ENCODE data around the gene LRRC8D. TPM values are rescaled to one million over a fixed set of nuclear protein-coding genes. Genes with fewer than 3 reads are reported as not detected.

Gene LRRC8D
- total RNA-seq, 1 experiment from 2014 or later: 15.0 TPM

- Histone ChIP-seq H3K27ac (ENCODE audit: low read depth, low read length) (no peak overlapping the region), H2AFZ (ENCODE audit: low read depth, low read length, poor library complexity, severe bottlenecking) (no peak overlapping the region), H3K4me1 (ENCODE audit: control insufficient read depth in 1 of 2, insufficient read depth in 2 of 2, low read length in 2 of 2) (no peaks in the 10 kb centered on the region), H3K9me2 (ENCODE audit: insufficient read depth) (no peaks in the 10 kb centered on the region), H3K4me3 (replicated peaks in 1 of 2; ENCODE audit: low read depth in 1 of 2, low read length in 2 of 2) (no peak overlapping the region), H3K9ac (ENCODE audit: low read length) (no peak overlapping the region), H3K79me2 (ENCODE audit: insufficient read depth, low read length) (no peaks in the 10 kb centered on the region), H3K27me3 (ENCODE audit: insufficient read depth, low read length) (no peaks in the 10 kb centered on the region), H3K36me3 (ENCODE audit: control insufficient read depth in 1 of 2, insufficient read depth in 2 of 2, low read length in 2 of 2) (peaks cover 0 to 9% of the 10 kb centered on the region in 2 experiments; a peak in 1 of 4 replicates), H3K4me2 (ENCODE audit: low read length) (no peak overlapping the region), H4K20me1 (ENCODE audit: insufficient read depth) (no peaks in the 10 kb centered on the region), H3K9me3 (ENCODE audit: control insufficient read depth in 1 of 2, insufficient read depth in 1 of 2, low read depth in 1 of 2, low read length in 2 of 2) (peaks cover 0 to 8% of the 10 kb centered on the region in 2 experiments; a peak in 1 of 4 replicates)
- no peak for ATAC-seq
- CTCF ChIA-PET: no interaction called here
- BruUV-seq (replicated peaks): no TSS peak
- POLR2A ChIA-PET: no interaction called here
- no peak for DNase-seq (ENCODE audit: low read depth, low spot score)
- TF ChIP-seq POLR2AphosphoS5 (IDR thresholded peaks at IDR 0.05; ENCODE audit: low read depth, low read length) (no peak), EGR1 (IDR thresholded peaks at IDR 0.05; ENCODE audit: low read depth) (no peak), ZFX (IDR thresholded peaks at IDR 0.05) (no peak), SP1 (IDR thresholded peaks at IDR 0.05; ENCODE audit: low read depth) (no peak), EZH2 (IDR thresholded peaks at IDR 0.05) (no peak), REST (IDR thresholded peaks at IDR 0.05; ENCODE audit: low read depth) (no peak), CEBPB (IDR thresholded peaks at IDR 0.05; ENCODE audit: low read depth) (no peak), RAD21 (IDR thresholded peaks at IDR 0.05; ENCODE audit: low read depth) (no peak)
- intact Hi-C loops (cut with micrococcal nuclease): no loop called here
- RAD21 ChIA-PET (ENCODE audit: low non-redundant PET in 1 of 2, low total read pairs in 2 of 2, uncharacterized antibody in 2 of 2, unreplicated experiment in 2 of 2): no interaction called here
Observed at GRCh38 chr1:89927049-89927448, 106.2 kb downstream of the LRRC8D start.

- Histone ChIP-seq H2AFZ (ENCODE audit: low read depth, low read length, poor library complexity, severe bottlenecking) (no peak overlapping the region), H3K36me3 (ENCODE audit: control insufficient read depth in 1 of 2, insufficient read depth in 2 of 2, low read length in 2 of 2) (peaks cover 0 to 9% of the 10 kb centered on the region in 2 experiments; a peak in 1 of 4 replicates), H3K9ac (ENCODE audit: low read length) (no peak overlapping the region), H4K20me1 (ENCODE audit: insufficient read depth) (no peaks in the 10 kb centered on the region), H3K9me3 (ENCODE audit: control insufficient read depth in 1 of 2, insufficient read depth in 1 of 2, low read depth in 1 of 2, low read length in 2 of 2) (peaks cover 0 to 8% of the 10 kb centered on the region in 2 experiments; a peak in 1 of 4 replicates), H3K79me2 (ENCODE audit: insufficient read depth, low read length) (no peaks in the 10 kb centered on the region), H3K27ac (ENCODE audit: low read depth, low read length) (no peak overlapping the region), H3K9me2 (ENCODE audit: insufficient read depth) (no peaks in the 10 kb centered on the region), H3K4me1 (ENCODE audit: control insufficient read depth in 1 of 2, insufficient read depth in 2 of 2, low read length in 2 of 2) (no peaks in the 10 kb centered on the region), H3K4me2 (ENCODE audit: low read length) (no peak overlapping the region), H3K4me3 (replicated peaks in 1 of 2; ENCODE audit: low read depth in 1 of 2, low read length in 2 of 2) (no peak overlapping the region), H3K27me3 (ENCODE audit: insufficient read depth, low read length) (no peaks in the 10 kb centered on the region)
- no peak for ATAC-seq
- no TSS peak for BruUV-seq (replicated peaks)
- CTCF ChIA-PET: no interaction called here
- intact Hi-C loops (cut with micrococcal nuclease): no loop called here
- DNase-seq (ENCODE audit: low read depth, low spot score): no peak
- POLR2A ChIA-PET: no interaction called here
- RAD21 ChIA-PET (ENCODE audit: low non-redundant PET in 1 of 2, low total read pairs in 2 of 2, uncharacterized antibody in 2 of 2, unreplicated experiment in 2 of 2): no interaction called here
- no peak for TF ChIP-seq RAD21 (IDR thresholded peaks at IDR 0.05; ENCODE audit: low read depth)
- TF ChIP-seq ZFX (IDR thresholded peaks at IDR 0.05): no peak
- no peak for TF ChIP-seq ELF1 (IDR thresholded peaks at IDR 0.05; ENCODE audit: borderline replicate concordance, low read depth)
- TF ChIP-seq POLR2AphosphoS5 (IDR thresholded peaks at IDR 0.05; ENCODE audit: low read depth, low read length): no peak
- no peak for TF ChIP-seq REST (IDR thresholded peaks at IDR 0.05; ENCODE audit: low read depth)
- TF ChIP-seq EZH2phosphoT487 (IDR thresholded peaks at IDR 0.05; ENCODE audit: borderline replicate concordance): no peak
- no peak for TF ChIP-seq MAX (IDR thresholded peaks at IDR 0.05)
- TF ChIP-seq FOSL1 (IDR thresholded peaks at IDR 0.05; ENCODE audit: low read depth): no peak
- TF ChIP-seq SRF (IDR thresholded peaks at IDR 0.05; ENCODE audit: low read depth): no peak
Observed at GRCh38 chr1:89927478-89927877, 106.6 kb downstream of the LRRC8D start.

Data from HCT116 (cell line).